ENCODE measurements around the gene LRP1B.

Gene LRP1B

DNA sequence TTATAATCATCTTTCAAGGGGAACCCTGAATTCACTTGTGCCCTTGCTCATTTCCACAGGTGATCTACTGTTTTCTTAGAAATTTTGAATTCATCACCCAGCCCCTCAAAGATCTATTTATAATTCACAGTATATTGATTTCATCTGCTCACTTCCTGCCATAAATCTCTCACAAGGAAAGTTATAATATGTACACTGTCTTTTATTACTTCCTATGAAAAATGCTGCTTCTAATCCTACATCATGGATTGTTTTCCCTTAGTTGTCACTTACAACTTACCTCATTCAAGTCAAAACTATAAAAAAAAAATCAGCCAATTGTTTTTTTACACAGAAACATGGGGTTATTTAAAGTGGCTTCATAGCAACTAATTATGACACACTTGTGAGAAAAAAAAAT, 1443.0 kb downstream of the LRP1B start:
- Histone ChIP-seq H3K36me3 (ENCODE audit: control insufficient read depth, low read length) (no peaks in the 10 kb centered on the region), H3K4me3 (ENCODE audit: low read length) (no peak overlapping the region), H3K9me2 (replicated peaks; ENCODE audit: control insufficient read depth, low read length) (no peaks in the 10 kb centered on the region), H3F3A (ENCODE audit: control insufficient read depth, insufficient read depth) (no peaks in the 10 kb centered on the region), H4K20me1 (ENCODE audit: control insufficient read depth, insufficient read depth, low read depth, low read length) (no peaks in the 10 kb centered on the region), H3K27ac (ENCODE audit: low read depth, low read length) (no peak overlapping the region), H3K79me2 (ENCODE audit: control insufficient read depth, low read length) (no peaks in the 10 kb centered on the region), H3K4me1 (ENCODE audit: control insufficient read depth, low read length) (no peaks in the 10 kb centered on the region), H3K9me3 (ENCODE audit: control insufficient read depth, insufficient read depth, low read length) (no peaks in the 10 kb centered on the region), H3K4me2 (ENCODE audit: low read length) (no peak overlapping the region), H3K27me3 (ENCODE audit: control insufficient read depth, low read length) (no peaks in the 10 kb centered on the region)
- TF ChIP-seq, protein P1, sequence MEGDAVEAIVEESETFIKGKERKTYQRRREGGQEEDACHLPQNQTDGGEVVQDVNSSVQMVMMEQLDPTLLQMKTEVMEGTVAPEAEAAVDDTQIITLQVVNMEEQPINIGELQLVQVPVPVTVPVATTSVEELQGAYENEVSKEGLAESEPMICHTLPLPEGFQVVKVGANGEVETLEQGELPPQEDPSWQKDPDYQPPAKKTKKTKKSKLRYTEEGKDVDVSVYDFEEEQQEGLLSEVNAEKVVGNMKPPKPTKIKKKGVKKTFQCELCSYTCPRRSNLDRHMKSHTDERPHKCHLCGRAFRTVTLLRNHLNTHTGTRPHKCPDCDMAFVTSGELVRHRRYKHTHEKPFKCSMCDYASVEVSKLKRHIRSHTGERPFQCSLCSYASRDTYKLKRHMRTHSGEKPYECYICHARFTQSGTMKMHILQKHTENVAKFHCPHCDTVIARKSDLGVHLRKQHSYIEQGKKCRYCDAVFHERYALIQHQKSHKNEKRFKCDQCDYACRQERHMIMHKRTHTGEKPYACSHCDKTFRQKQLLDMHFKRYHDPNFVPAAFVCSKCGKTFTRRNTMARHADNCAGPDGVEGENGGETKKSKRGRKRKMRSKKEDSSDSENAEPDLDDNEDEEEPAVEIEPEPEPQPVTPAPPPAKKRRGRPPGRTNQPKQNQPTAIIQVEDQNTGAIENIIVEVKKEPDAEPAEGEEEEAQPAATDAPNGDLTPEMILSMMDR (IDR thresholded peaks at IDR 0.05; ENCODE audit: low read depth, low read length, poor library complexity, severe bottlenecking): no peak
- TF ChIP-seq EZH2phosphoT487 (IDR thresholded peaks at IDR 0.05; ENCODE audit: borderline replicate concordance, low read length): no peak

DNA sequence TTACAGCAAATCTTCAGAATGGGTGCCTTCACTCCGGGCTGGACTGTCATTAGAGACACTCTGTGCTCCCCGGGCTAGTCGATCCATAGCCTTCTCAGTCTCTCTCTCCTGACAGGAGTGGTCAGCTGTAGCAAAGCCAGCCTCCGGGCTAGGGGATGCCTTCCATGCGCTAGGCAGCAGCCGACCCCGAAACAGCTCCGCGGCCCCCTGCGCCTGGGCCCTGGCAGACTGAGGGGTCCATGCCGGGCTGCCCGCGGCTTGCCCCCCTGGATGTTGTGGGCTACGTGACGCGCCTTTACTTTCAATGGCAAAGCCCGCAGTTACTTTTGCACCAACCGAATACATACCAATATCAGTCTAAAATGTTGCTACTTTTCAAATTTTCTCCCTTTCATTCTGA, 1447.2 kb downstream of the LRP1B start:
- no peaks in the 10 kb centered on the region for H3K79me2 ChIP-seq (ENCODE audit: control insufficient read depth, low read length)
- no peak overlapping the region for H3K4me3 ChIP-seq (ENCODE audit: low read length)
- no peak overlapping the region for H3K4me2 ChIP-seq (ENCODE audit: low read length)
- no peaks in the 10 kb centered on the region for H3K27me3 ChIP-seq (ENCODE audit: control insufficient read depth, low read length)
- no peaks in the 10 kb centered on the region for H3K9me3 ChIP-seq (ENCODE audit: control insufficient read depth, insufficient read depth, low read length)
- no peaks in the 10 kb centered on the region for H4K20me1 ChIP-seq (ENCODE audit: control insufficient read depth, insufficient read depth, low read depth, low read length)
- no peaks in the 10 kb centered on the region for H3F3A ChIP-seq (ENCODE audit: control insufficient read depth, insufficient read depth)
- H3K4me1 ChIP-seq (ENCODE audit: control insufficient read depth, low read length): no peaks in the 10 kb centered on the region
- H3K27ac ChIP-seq (ENCODE audit: low read depth, low read length): no peak overlapping the region
- H3K9me2 ChIP-seq (replicated peaks; ENCODE audit: control insufficient read depth, low read length): no peaks in the 10 kb centered on the region
- TF ChIP-seq EZH2phosphoT487 (IDR thresholded peaks at IDR 0.05; ENCODE audit: borderline replicate concordance, low read length): no peak
- TF ChIP-seq, protein P1 (IDR thresholded peaks at IDR 0.05; ENCODE audit: low read depth, low read length, poor library complexity, severe bottlenecking): no peak
- no peaks in the 10 kb centered on the region for H3K36me3 ChIP-seq (ENCODE audit: control insufficient read depth, low read length)

DNA sequence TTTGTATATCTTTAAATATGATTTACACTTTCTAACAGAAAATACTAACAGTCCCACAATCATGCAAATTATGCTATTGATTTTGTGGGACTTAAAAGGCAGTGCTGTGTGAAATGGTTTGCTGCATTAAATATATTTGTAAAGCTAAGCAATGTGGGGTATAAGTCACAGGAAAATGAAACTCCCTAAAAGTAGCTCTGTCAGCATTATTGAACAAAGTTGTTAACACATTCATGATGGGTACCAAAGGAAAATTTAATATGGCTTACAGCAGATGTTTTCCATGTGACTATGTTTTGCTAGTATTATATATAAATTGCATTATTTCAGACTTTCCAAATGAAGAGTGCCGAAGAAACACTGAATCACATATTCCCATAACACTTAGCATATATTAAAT, 1450.0 kb downstream of the LRP1B start:
- Histone ChIP-seq H3K4me3 (ENCODE audit: low read length) (no peak overlapping the region), H3F3A (ENCODE audit: control insufficient read depth, insufficient read depth) (no peaks in the 10 kb centered on the region)

More for the DNA sequence above, 1450.0 kb downstream of the LRP1B start:
- Histone ChIP-seq H3K9me2 (replicated peaks; ENCODE audit: control insufficient read depth, low read length) (no peaks in the 10 kb centered on the region), H3K79me2 (ENCODE audit: control insufficient read depth, low read length) (no peaks in the 10 kb centered on the region), H3K9me3 (ENCODE audit: control insufficient read depth, insufficient read depth, low read length) (no peaks in the 10 kb centered on the region), H3K27me3 (ENCODE audit: control insufficient read depth, low read length) (no peaks in the 10 kb centered on the region), H3K27ac (ENCODE audit: low read depth, low read length) (no peak overlapping the region), H3K4me2 (ENCODE audit: low read length) (no peak overlapping the region), H3K4me1 (ENCODE audit: control insufficient read depth, low read length) (no peaks in the 10 kb centered on the region), H3K36me3 (ENCODE audit: control insufficient read depth, low read length) (no peaks in the 10 kb centered on the region), H4K20me1 (ENCODE audit: control insufficient read depth, insufficient read depth, low read depth, low read length) (no peaks in the 10 kb centered on the region)
- TF ChIP-seq, protein P1 (IDR thresholded peaks at IDR 0.05; ENCODE audit: low read depth, low read length, poor library complexity, severe bottlenecking): no peak
